ENCODE data around the gene CSRNP2. TPM values are rescaled to one million over a fixed set of nuclear protein-coding genes. Genes with fewer than 3 reads are reported as not detected.
"Not testable (repeated sequence)": the region's sequence is repeated elsewhere in the genome, so short reads cannot be mapped to it uniquely, and the experiment has no call there.

Gene CSRNP2
- polyA plus RNA-seq, 3 donors: 35.4 to 38.4 (median 35.7) TPM

GRCh38 chr12:51078866-51079265 is 4.5 kb downstream of the CSRNP2 start:
- not testable (repeated sequence) for DNase-seq (ENCODE audit: low read depth in 3 of 3, low spot score in 2 of 3)

GRCh38 chr12:51078346-51078745 is 5.0 kb downstream of the CSRNP2 start:
- DNase-seq (ENCODE audit: low read depth in 3 of 3, low spot score in 2 of 3): not testable (repeated sequence)

DNA sequence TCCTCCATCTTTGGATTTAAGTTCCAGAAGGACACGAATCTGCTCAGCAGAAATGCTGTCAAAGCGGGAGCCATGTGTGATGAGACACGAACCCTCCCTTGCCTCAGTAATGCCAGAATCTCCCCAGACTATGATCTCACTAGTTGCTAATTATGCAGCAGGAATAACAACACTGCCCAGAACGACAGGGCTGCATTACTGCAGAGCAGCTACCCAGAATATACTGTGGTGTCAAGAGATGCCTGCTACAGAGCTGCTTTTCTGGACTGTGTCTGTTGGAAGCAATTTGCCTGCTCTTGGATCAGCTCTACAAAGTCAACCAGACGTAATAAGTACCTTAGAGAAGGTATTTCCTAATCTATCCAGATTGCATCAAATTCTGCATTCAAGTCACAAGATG is 5.5 kb downstream of the CSRNP2 start:
- no peak for DNase-seq (ENCODE audit: low read depth in 3 of 3, low spot score in 2 of 3)

DNA sequence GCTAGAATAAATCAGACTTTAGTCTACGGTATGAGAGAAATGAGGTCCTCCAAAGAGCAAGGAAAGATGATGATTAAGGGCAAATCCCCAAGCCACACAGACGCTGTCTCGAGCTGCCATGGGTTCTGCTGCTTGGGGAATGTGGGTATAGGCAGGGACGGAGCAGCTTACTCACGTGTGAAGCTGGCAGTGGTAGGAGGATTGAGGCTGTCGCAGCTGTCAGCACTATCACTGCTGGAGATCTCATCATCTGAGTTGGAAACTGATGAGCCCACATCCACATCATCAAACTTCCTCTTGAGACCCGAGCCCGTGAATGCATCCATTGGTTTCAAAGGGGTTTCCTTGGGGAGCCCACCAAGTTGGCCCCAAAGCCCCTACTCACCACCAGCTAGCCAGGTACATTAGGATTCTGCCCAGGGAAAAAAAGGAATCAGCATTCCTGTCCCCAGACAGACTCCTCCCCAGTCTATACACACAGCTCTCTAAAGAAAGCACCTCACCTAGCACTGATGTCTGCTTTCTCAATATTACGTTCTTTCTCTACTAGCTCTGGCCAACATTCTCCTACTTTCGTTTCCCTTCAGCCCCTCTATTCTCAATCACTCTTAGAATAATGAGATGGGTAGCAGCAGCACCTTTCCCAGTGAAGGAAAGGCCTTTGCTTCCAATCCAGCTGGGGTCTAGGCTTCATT is 7.0 kb downstream of the CSRNP2 start:
- DNase-seq (ENCODE audit: low read depth in 3 of 3, low spot score in 2 of 3): no peak

GRCh38 chr12:51075390-51075789 is 8.0 kb downstream of the CSRNP2 start:
- DNase-seq (ENCODE audit: low read depth in 3 of 3, low spot score in 2 of 3): no peak

- DNase-seq (ENCODE audit: low read depth in 3 of 3, low spot score in 2 of 3): no peak
These were observed 11.7 kb downstream of the CSRNP2 start for GRCh38 chr12:51071663-51072062.

GRCh38 chr12:51070004-51070403 is 13.4 kb downstream of the CSRNP2 start:
- DNase-seq (ENCODE audit: low read depth in 3 of 3, low spot score in 2 of 3): no peak

- no peak for DNase-seq (ENCODE audit: low read depth in 3 of 3, low spot score in 2 of 3)
These were observed 15.6 kb downstream of the CSRNP2 start for GRCh38 chr12:51067771-51068170.

- no peak for DNase-seq (ENCODE audit: low read depth in 3 of 3, low spot score in 2 of 3)
These were observed 16.2 kb downstream of the CSRNP2 start for GRCh38 chr12:51067229-51067628.

GRCh38 chr12:51065530-51065929 is 17.9 kb downstream of the CSRNP2 start:
- DNase-seq (ENCODE audit: low read depth in 3 of 3, low spot score in 2 of 3): no peak

DNA sequence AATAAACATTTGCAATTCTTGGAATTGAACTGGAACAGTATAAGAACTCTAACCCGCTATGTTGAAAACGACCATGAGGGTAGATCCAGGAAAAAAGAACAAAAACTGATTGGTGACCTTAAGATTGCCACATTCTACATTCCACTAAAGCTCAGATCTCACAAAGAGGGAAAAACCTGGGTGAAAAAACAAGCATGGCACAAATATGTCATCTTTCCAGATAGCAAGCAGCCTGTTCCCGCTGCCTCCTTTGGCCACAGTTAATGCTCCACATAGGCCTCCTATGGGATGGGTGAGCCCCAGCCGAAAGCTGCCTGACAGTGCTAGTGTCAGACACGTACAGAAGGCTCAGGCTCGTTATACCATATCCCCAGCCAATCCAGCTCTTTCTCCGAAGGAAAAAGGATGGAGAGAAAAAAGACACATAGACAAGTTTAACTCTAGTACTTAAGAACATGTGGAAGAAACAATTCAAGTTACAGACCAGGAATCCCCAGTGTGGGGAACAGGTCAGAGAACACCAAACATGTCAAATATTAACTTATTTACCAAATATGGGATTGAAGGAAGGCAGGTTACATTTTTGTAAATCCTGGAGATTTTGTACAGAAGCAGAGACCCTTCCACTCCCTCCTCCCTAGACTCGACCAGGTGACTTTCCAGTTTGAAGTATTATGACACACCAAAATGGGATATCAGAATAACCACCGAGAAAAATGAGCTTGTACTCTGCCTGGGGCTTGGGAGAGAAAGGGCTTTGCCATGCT is 20.6 kb downstream of the CSRNP2 start:
- no peak for DNase-seq (ENCODE audit: low read depth in 3 of 3, low spot score in 2 of 3)

DNA sequence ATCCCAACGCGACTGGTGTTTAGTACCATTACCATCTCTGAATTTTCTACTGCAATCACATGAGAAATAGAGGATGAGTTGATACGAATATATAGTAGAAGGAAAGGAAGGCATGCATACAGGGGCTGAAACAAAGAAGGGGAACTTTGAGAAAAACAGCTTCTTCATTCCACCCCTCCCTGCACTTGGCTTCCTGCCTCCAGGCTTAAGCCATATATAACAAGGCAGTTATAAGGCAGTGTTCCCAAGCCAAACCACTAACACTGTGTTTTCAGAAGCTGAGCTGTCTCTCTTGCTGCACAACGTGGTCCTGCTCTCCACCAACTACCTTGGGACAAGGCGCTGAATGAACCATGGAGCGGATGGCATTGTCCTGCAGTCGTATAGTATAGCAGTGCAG is 24.3 kb downstream of the CSRNP2 start:
- DNase-seq (ENCODE audit: low read depth in 3 of 3, low spot score in 2 of 3): no peak

DNA sequence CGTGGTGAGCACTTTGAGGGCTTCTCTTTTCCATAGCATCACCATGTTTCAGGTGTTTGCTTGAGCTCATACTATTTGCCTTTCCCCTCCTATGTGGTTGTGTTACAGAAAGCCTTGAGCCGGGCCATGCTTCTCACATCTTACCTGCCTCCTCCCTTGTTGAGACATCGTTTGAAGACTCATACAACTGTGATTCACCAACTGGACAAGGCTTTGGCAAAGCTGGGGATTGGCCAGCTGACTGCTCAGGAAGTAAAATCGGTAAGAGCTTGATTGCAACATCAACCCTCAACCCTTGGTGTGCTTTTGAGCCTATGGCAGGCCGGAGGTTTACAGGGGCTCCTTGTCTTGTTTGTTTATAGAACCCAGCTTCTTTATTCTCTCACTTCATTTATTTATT is 27.2 kb downstream of the CSRNP2 start:
- DNase-seq (ENCODE audit: low read depth in 3 of 3, low spot score in 2 of 3): no peak

- DNase-seq (ENCODE audit: low read depth in 3 of 3, low spot score in 2 of 3): no peak
These were observed 28.3 kb downstream of the CSRNP2 start for GRCh38 chr12:51055060-51055459.

DNA sequence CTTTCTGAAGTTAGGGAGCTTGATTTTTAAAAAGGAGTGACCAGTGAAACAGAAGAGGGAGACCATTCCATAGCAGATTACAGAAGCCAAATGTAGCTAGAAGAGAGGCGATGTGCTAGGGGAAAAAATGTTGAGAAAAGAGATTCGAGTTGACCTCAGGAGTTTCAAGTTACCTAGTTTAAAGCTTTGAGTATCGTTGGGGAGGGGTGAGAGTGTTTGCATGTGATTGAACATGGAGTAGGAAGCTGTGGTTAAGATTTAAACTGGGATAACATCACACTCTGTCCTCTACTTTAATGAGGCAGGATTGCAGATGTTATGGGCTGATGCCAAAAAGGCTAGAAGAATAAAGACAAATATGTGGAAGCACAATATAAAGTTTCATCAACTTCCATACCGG is 31.6 kb downstream of the CSRNP2 start:
- no peak for DNase-seq (ENCODE audit: low read depth in 3 of 3, low spot score in 2 of 3)

DNA sequence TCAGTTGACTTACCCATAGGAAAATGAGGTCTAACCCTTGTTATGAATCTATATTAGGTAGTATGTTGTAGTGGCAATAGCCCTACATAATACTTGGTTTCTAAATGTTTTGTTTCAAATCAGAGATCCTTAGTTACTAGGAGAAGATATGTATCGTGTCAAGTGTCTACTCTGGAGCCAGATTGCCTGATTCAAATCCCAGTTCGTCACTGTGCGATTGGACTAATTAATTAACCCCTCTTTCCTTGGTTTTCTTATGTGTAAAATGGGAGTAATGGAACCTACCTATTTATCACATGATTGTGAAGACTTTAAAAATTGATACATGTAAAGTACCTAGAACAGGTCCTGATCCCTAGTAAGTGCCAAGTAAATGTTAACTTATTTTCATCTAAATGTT is 33.9 kb downstream of the CSRNP2 start:
- DNase-seq (ENCODE audit: low read depth in 3 of 3, low spot score in 2 of 3): no peak

GRCh38 chr12:51048661-51049251 is 34.6 kb downstream of the CSRNP2 start:
- no peak for DNase-seq (ENCODE audit: low read depth in 3 of 3, low spot score in 2 of 3)

DNA sequence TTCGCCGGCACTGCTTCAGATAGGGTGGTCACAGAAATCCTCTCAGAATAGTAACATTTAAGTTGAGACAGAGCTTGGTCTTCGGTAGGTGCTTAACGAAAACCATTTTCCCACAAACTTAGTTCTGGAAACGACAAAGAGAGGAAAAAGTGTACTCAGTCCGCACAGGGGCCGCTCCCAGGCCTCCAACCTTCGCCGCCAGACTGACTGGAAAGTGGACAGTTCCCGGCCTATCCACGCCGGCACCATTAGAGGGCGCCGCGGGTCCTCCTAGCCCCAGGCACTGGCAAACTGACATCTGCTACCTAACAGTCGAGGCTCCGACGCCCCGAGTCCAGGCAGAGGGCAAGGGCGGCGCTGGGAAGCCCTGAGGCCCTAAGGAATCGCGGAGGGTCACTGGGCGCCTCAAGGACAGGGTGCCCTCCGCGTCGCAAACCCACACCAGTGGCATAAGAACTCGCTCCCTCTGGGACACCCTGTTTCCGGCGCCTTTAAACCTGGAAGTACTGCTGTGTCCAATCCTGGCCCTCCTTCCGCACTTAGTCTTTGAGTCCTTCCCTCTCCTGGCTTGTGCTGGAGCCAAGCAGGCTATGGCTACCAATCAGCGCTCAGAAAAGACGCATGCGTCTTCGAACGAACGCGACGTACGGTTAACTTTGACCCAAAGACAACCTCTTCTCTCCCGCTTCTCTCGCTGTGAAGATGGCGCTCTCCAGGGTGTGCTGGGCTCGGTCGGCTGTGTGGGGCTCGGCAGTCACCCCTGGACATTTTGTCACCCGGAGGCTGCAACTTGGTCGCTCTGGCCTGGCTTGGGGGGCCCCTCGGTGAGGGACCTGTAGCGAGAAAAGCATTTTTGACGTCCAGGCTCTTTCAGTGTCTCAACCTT is 35.5 kb downstream of the CSRNP2 start, which contains the start of gene LETMD1:
TSS of gene LETMD1 (plus strand) at position 673 of the 886 bp plus-strand sequence. CDS start at position 703, 30 bp downstream.
- DNase-seq (ENCODE audit: low read depth in 3 of 3, low spot score in 2 of 3): peak; percentile 95 to 96 (median 96)

- no peak for DNase-seq (ENCODE audit: low read depth in 3 of 3, low spot score in 2 of 3)
These were observed 47.1 kb downstream of the CSRNP2 start for GRCh38 chr12:51036279-51036678.

- no peak for DNase-seq (ENCODE audit: low read depth in 3 of 3, low spot score in 2 of 3)
These were observed 49.8 kb downstream of the CSRNP2 start for GRCh38 chr12:51033457-51034089.

Data from right renal cortex interstitium (tissue), 3 donors.